ENCODE data around the gene TBX2. TPM values are rescaled to one million over a fixed set of nuclear protein-coding genes. Genes with fewer than 3 reads are reported as not detected.

Gene TBX2
- total RNA-seq, 1 donor from 2014 or later, result 266 TPM

- DNase-seq (ENCODE audit: low spot score), result no peak
These were observed 11.9 kb upstream of the TBX2 start for GRCh38 chr17:61387511-61388305.

GRCh38 chr17:61388561-61389356, 10.9 kb upstream of the TBX2 start:
- DNase-seq (ENCODE audit: low spot score), result no peak

GRCh38 chr17:61389670-61390478, 9.8 kb upstream of the TBX2 start:
- DNase-seq (ENCODE audit: low spot score), result no peak

- no peak for DNase-seq (ENCODE audit: low spot score)
These were observed 9.2 kb upstream of the TBX2 start for GRCh38 chr17:61390479-61390791.

- no peak for DNase-seq (ENCODE audit: low spot score)
These were observed 7.9 kb upstream of the TBX2 start for GRCh38 chr17:61391595-61392291.

- no peak for DNase-seq (ENCODE audit: low spot score)
These were observed 7.0 kb upstream of the TBX2 start for GRCh38 chr17:61392679-61393078.

GRCh38 chr17:61393550-61393903, 6.1 kb upstream of the TBX2 start:
- DNase-seq (ENCODE audit: low spot score), result no peak

- DNase-seq (ENCODE audit: low spot score), result no peak
These were observed 5.6 kb upstream of the TBX2 start for GRCh38 chr17:61393904-61394629.

GRCh38 chr17:61394630-61395408, 4.8 kb upstream of the TBX2 start:
- no peak for DNase-seq (ENCODE audit: low spot score)

- DNase-seq (ENCODE audit: low spot score), result no peak
These were observed 4.1 kb upstream of the TBX2 start for GRCh38 chr17:61395409-61395982.

GRCh38 chr17:61395983-61396585, 3.6 kb upstream of the TBX2 start:
- DNase-seq (ENCODE audit: low spot score), result no peak

- no peak for DNase-seq (ENCODE audit: low spot score)
These were observed 3.0 kb upstream of the TBX2 start for GRCh38 chr17:61396586-61397085.

GRCh38 chr17:61397086-61397842, 2.4 kb upstream of the TBX2 start:
- DNase-seq (ENCODE audit: low spot score), result no peak

- no peak for DNase-seq (ENCODE audit: low spot score)
These were observed 917 bp upstream of the TBX2 start for GRCh38 chr17:61398721-61399130.

GRCh38 chr17:61400066-61400716, 548 bp downstream of the TBX2 start:
- no peak for DNase-seq (ENCODE audit: low spot score)

GRCh38 chr17:61400717-61401388, 1.2 kb downstream of the TBX2 start:
- no peak for DNase-seq (ENCODE audit: low spot score)

GRCh38 chr17:61401389-61402072, 1.9 kb downstream of the TBX2 start:
- DNase-seq (ENCODE audit: low spot score), result no peak

Data from ureter (tissue), 1 donor.